Measurements from ENCODE around the gene NDUFB2.

GRCh38 chr7:140707132-140707531 is 10.6 kb downstream of the NDUFB2 start:
- TF ChIP-seq CTCF (IDR thresholded peaks at IDR 0.05; ENCODE audit: insufficient read depth, low read length, poor library complexity, severe bottlenecking) = no peak
- TF ChIP-seq EZH2phosphoT487 (conservative IDR thresholded peaks at IDR 0.05; ENCODE audit: low read length) = no peak

All from SU-DHL-6 (cell line).